Endothelial cell of umbilical vein (primary cell): Measurements from ENCODE around the gene DLL1. TPM values are rescaled to one million over a fixed set of nuclear protein-coding genes. Genes with fewer than 3 reads are reported as not detected.

Source experiments
- BruUV-seq: library from RNA; stranded (reverse); fragments of 400-500 nt; replicated peaks from 2 replicates; lab custom pipeline; 2021; lab: Mats Ljungman, UMichigan
- CTCF ChIA-PET: fragments of 300-600, 350-600 bp; sonication (Branson Sonifier 250); formaldehyde crosslinking; loops from one replicate; lab custom pipeline; 2021; ENCODE audit warnings: antibody characterized with exemption, inconsistent platforms; lab: Charles Lee
- POLR2A ChIA-PET: fragments of 300-600, 350-600 bp; sonication (Branson Sonifier 250); formaldehyde crosslinking; loops from one replicate; lab custom pipeline; 2021; ENCODE audit warnings: antibody characterized with exemption, inconsistent platforms; lab: Charles Lee
- DNase-seq: peaks from one replicate; pipeline ENCODE4 v3.0.0-alpha.2; 2011; ENCODE audit warnings: low read depth, low spot score
- FAIRE-seq: peaks from 2 replicates; lab custom pipeline; 2011; peaks lifted over from hg19 to GRCh38; lab: Jason Lieb, UNC
- H2AFZ ChIP-seq: 2 replicates; pipeline ENCODE4 v1.6.0; 2012; ENCODE audit warnings: low read depth, low read length, control low read depth, inconsistent platforms
- H3K27ac ChIP-seq: 2 replicates; pipeline ENCODE4 v1.5.1; 2011; ENCODE audit warnings: low read depth, mild to moderate bottlenecking, control low read depth, low read length, moderate library complexity; ENCODE audit not compliant: insufficient read depth
- H3K27me3 ChIP-seq, 2 experiments: 2 replicates each; pipeline versions ENCODE4 v1.6.0 to v1.6.1; 2011; ENCODE audit warnings: low read length in 2 of 2, mixed read lengths in 1 of 2; ENCODE audit not compliant: control insufficient read depth in 2 of 2, insufficient read depth in 2 of 2
- H3K36me3 ChIP-seq, 2 experiments: 2 replicates in 1 of 2; 3 replicates in 1 of 2; pipeline ENCODE4 v1.5.1; 2011; ENCODE audit warnings: low read length in 2 of 2, mild to moderate bottlenecking in 1 of 2, moderate library complexity in 1 of 2; ENCODE audit not compliant: control insufficient read depth in 2 of 2, insufficient read depth in 2 of 2; ENCODE audit errors: extremely low read depth in 1 of 2
- H3K4me1 ChIP-seq: 3 replicates; pipeline ENCODE4 v1.5.1; 2011; ENCODE audit warnings: mild to moderate bottlenecking, low read length; ENCODE audit not compliant: control insufficient read depth, insufficient read depth; ENCODE audit errors: extremely low read depth
- H3K4me2 ChIP-seq: 2 replicates; pipeline ENCODE4 v1.6.1; 2011; ENCODE audit warnings: low read length, control low read depth, mixed read lengths; ENCODE audit not compliant: insufficient read depth
- H3K4me3 ChIP-seq, 3 experiments: fragments of 200-600 bp in 1 of 3; sonication (generic), shearing (Covaris generic) in 1 of 3; replicated peaks in 1 of 3; 2 replicates each; pipeline ENCODE4 v1.5.1; 2011 to 2016; ENCODE audit warnings: control low read depth in 3 of 3, low read length in 3 of 3, mild to moderate bottlenecking in 2 of 3, inconsistent platforms in 1 of 3, low read depth in 1 of 3, moderate library complexity in 1 of 3; ENCODE audit not compliant: insufficient read depth in 1 of 3
- H3K79me2 ChIP-seq: 2 replicates; pipeline ENCODE4 v1.6.0; 2012; ENCODE audit warnings: low read length, inconsistent platforms; ENCODE audit not compliant: control insufficient read depth, insufficient read depth
- H3K9ac ChIP-seq: replicated peaks from 2 replicates; pipeline ENCODE3; 2011; ENCODE audit warnings: low read length, control low read depth; ENCODE audit not compliant: insufficient read depth; ENCODE audit errors: extremely low read depth
- H3K9me1 ChIP-seq: replicated peaks from 3 replicates; pipeline ENCODE4 v1.6.0; 2011; ENCODE audit warnings: mild to moderate bottlenecking, low read length; ENCODE audit not compliant: control insufficient read depth, insufficient read depth; ENCODE audit errors: extremely low read depth
- H3K9me3 ChIP-seq: replicated peaks from 2 replicates; pipeline ENCODE4 v1.5.1; 2012; ENCODE audit warnings: low read length, inconsistent platforms; ENCODE audit not compliant: control insufficient read depth, insufficient read depth
- H4K20me1 ChIP-seq: replicated peaks from 2 replicates; pipeline ENCODE3; 2011; ENCODE audit warnings: mild to moderate bottlenecking, low read length; ENCODE audit not compliant: control insufficient read depth, insufficient read depth; ENCODE audit errors: extremely low read depth
- EZH2 ChIP-seq: IDR thresholded peaks from 2 replicates; pipeline ENCODE4 v1.6.1; 2012; ENCODE audit warnings: borderline replicate concordance, low read depth, mild to moderate bottlenecking, moderate library complexity, low read length, inconsistent platforms; ENCODE audit not compliant: severe bottlenecking
- FOS ChIP-seq: IDR thresholded peaks from 2 replicates; pipeline ENCODE4 v1.6.1; 2011; ENCODE audit warnings: mild to moderate bottlenecking, low read length, moderate library complexity, borderline replicate concordance; ENCODE audit not compliant: insufficient read depth
- GATA2 ChIP-seq: IDR thresholded peaks from 2 replicates; pipeline ENCODE4 v1.7.0; 2011; ENCODE audit warnings: low read depth, mild to moderate bottlenecking, moderate library complexity, mixed read lengths, low read length; ENCODE audit not compliant: insufficient read length, insufficient read depth
- JUN ChIP-seq: IDR thresholded peaks from 2 replicates; pipeline ENCODE4 v1.6.1; 2011; ENCODE audit warnings: borderline replicate concordance, low read depth; ENCODE audit not compliant: insufficient read length, insufficient read depth
- MYC ChIP-seq: IDR thresholded peaks from one replicate; pipeline ENCODE4 v1.6.1; 2011; ENCODE audit warnings: mild to moderate bottlenecking, low read depth, low read length
- POLR2A ChIP-seq: IDR thresholded peaks from 2 replicates; pipeline ENCODE4 v1.6.1; 2012; ENCODE audit warnings: low read depth, mild to moderate bottlenecking, control low read depth, low read length
- POLR2AphosphoS5 ChIP-seq: IDR thresholded peaks from 2 replicates; pipeline ENCODE4 v1.6.1; 2012; ENCODE audit warnings: low read depth, mild to moderate bottlenecking, control low read depth, low read length, moderate library complexity; ENCODE audit not compliant: insufficient read depth
- dilution Hi-C: fragments of 300-500 bp; cut with MboI; formaldehyde crosslinking; loops from one replicate; pipeline ENCODE4 v1.15.0; 2019; ENCODE audit warnings: low sequenced_read_pairs; ENCODE audit not compliant: extremely low pct_ligation_motif_present
- intact Hi-C: fragments of 100-400 bp; cut with micrococcal nuclease; formaldehyde crosslinking; loops from one replicate; pipeline ENCODE4 v1.10.0; 2022
- polyA plus RNA-seq, 4 experiments: library from polyadenylated mRNA; depleted of rRNA in 3 of 4; stranded (reverse) in 3 of 4; unstranded in 1 of 4; fragments of >200 nt; gene quantifications; 2 replicates each; pipeline versions ENCODE4 v1.2.1 to v1.2.3, GENCODE V29; 2011 to 2012; ENCODE audit warnings: missing spikeins in 1 of 4
- total RNA-seq: library from RNA; stranded (reverse); gene quantifications from 2 replicates; pipeline ENCODE4 v1.2.3, GENCODE V29; 2021
- TF ChIP-seq, protein P1 (sequence below), 2 donors: IDR thresholded peaks; 1 replicate in 1 of 2; 2 replicates in 1 of 2; pipeline ENCODE4 v1.5.1; 2011; ENCODE audit warnings: low read length in 2 of 2, mild to moderate bottlenecking in 2 of 2, moderate library complexity in 2 of 2, control low read depth in 1 of 2, inconsistent platforms in 1 of 2, low read depth in 1 of 2; ENCODE audit not compliant: insufficient read depth in 1 of 2; ENCODE audit errors: extremely low read depth in 1 of 2
- TF ChIP-seq, protein P2 (sequence below): IDR thresholded peaks from 2 replicates; pipeline ENCODE4 v1.6.1; 2011; ENCODE audit not compliant: insufficient read depth, insufficient read length

Gene DLL1
- total and polyA plus RNA-seq, 2 donors (not counting 3 experiments of a cell fraction or from before 2014, with no cell fraction given), result 1.4 to 2.3 TPM

DNA sequence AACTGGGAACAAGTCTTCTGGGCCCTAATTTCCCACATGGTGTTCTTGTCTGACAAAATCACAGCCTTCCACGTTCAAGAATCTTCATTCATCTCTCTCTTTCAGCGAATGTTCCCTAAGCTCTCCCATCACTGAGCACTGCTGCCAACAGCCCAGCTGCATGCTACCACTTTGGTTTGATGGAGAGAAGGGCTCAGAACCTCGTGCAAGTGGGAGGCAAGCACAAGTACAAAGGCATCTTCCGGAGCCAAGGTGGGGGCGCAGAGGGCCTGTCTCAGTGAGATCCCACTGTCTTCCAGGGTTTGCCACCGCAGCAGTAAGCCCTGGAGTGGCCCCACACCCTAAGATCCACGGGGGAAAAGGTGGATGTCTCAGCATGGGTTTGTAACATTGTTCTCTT, 17.2 kb downstream of the DLL1 start:
- FAIRE-seq, result no peak
- dilution Hi-C loops (no loop called here), intact Hi-C loops (no loop called here)

More for the DNA sequence above, 17.2 kb downstream of the DLL1 start:
- POLR2A ChIA-PET, result no interaction called here
- H3K27ac ChIP-seq, result no peak overlapping the region
- no peaks in the 10 kb centered on the region for H3K9me3 ChIP-seq
- no peak overlapping the region for H3K9ac ChIP-seq
- H2AFZ ChIP-seq, result no peak overlapping the region
- BruUV-seq, result no TSS peak
- H4K20me1 ChIP-seq, result no peaks in the 10 kb centered on the region
- no peak for DNase-seq
- peaks cover 2 to 17% of the 10 kb centered on the region in 2 experiments for H3K27me3 ChIP-seq
- CTCF ChIA-PET, result no interaction called here
- no peaks in the 10 kb centered on the region for H3K36me3 ChIP-seq
- TF ChIP-seq, protein P1, sequence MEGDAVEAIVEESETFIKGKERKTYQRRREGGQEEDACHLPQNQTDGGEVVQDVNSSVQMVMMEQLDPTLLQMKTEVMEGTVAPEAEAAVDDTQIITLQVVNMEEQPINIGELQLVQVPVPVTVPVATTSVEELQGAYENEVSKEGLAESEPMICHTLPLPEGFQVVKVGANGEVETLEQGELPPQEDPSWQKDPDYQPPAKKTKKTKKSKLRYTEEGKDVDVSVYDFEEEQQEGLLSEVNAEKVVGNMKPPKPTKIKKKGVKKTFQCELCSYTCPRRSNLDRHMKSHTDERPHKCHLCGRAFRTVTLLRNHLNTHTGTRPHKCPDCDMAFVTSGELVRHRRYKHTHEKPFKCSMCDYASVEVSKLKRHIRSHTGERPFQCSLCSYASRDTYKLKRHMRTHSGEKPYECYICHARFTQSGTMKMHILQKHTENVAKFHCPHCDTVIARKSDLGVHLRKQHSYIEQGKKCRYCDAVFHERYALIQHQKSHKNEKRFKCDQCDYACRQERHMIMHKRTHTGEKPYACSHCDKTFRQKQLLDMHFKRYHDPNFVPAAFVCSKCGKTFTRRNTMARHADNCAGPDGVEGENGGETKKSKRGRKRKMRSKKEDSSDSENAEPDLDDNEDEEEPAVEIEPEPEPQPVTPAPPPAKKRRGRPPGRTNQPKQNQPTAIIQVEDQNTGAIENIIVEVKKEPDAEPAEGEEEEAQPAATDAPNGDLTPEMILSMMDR (IDR thresholded peaks at IDR 0.05; ENCODE audit: extremely low read depth in 1 of 2, insufficient read depth in 1 of 2, low read depth in 1 of 2, low read length in 2 of 2), result no peak
- TF ChIP-seq GATA2, result no peak
- TF ChIP-seq JUN, result no peak
- no peak for TF ChIP-seq POLR2A
- no peak for TF ChIP-seq MYC
- TF ChIP-seq, protein P2, sequence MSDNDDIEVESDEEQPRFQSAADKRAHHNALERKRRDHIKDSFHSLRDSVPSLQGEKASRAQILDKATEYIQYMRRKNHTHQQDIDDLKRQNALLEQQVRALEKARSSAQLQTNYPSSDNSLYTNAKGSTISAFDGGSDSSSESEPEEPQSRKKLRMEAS, result no peak
- no peak for TF ChIP-seq POLR2AphosphoS5
- TF ChIP-seq FOS, result no peak
- no peak for TF ChIP-seq EZH2
- no peaks in the 10 kb centered on the region for H3K79me2 ChIP-seq
- no peaks in the 10 kb centered on the region for H3K9me1 ChIP-seq
- H3K4me3 ChIP-seq, result no peak overlapping the region
- H3K4me2 ChIP-seq, result no peak overlapping the region
- H3K4me1 ChIP-seq, result peaks cover 4% of the 10 kb centered on the region
